ENCODE data around the gene ACADVL.

ACADVL gene

DNA sequence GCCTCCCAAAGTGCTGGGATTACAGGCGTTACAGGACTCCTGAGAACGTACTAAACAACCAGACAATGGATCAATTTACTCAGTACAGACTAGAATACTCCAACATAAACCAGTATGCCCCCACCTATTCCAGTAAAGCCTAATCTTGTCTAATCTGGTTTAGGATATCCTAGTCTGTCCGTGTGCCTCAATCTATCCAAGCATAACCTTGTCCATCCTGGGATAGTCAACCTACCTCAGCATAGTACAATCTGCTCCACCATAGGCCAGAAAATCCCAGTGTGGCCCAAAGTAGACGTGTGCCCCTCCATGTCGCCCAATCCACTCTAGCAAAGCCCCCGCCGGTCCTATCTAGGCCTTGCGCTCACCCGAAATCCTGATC is 14.0 kb downstream of the ACADVL start:
- DNase-seq (ENCODE audit: extremely low read depth, low read depth), result no peak
- TF ChIP-seq, protein P1, sequence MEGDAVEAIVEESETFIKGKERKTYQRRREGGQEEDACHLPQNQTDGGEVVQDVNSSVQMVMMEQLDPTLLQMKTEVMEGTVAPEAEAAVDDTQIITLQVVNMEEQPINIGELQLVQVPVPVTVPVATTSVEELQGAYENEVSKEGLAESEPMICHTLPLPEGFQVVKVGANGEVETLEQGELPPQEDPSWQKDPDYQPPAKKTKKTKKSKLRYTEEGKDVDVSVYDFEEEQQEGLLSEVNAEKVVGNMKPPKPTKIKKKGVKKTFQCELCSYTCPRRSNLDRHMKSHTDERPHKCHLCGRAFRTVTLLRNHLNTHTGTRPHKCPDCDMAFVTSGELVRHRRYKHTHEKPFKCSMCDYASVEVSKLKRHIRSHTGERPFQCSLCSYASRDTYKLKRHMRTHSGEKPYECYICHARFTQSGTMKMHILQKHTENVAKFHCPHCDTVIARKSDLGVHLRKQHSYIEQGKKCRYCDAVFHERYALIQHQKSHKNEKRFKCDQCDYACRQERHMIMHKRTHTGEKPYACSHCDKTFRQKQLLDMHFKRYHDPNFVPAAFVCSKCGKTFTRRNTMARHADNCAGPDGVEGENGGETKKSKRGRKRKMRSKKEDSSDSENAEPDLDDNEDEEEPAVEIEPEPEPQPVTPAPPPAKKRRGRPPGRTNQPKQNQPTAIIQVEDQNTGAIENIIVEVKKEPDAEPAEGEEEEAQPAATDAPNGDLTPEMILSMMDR (IDR thresholded peaks at IDR 0.05; ENCODE audit: low read depth, low read length), result no peak

DNA sequence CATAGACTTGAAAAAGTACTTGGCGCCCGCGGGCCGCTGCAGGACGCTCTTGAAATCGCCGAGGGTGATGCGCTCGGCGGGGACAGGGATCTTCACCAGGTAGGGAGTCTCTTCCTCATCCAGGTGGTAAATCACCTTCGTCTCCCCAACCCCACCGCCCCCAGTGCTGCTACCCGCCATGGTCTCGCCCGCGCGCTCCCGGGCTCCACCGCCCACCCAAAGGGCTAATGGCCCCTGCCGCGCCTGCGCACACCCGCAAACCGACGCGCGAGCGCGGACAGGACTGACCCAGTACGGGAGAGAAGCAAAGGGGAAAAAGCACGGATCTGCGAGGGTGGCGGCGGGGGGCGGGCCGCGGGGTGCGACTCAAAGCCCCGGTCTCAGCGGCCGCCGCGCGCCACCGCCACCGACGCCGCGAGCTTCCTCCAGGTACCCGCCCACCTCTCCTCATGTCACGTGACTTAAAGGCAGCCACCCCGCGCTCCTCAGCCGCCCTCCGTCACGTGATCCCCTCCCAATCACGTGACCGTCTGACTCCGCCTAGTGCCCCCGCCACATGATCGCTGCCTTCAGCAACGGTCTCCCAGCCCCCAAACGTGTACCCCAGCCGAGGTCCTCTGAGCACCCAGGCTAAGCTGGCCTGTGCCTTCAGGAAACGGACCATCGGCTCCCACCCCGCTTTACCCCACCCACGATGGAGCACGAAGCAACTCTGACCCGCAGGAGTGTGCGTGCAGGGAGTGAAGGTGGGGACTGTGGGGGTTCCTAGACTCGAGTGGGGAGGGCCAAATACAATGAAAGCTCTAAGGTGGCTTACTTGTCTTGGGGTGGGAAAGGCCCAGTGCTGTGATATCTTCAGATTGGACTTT is 14.6 kb downstream of the ACADVL start, which contains the start of gene DVL2:
Gene DVL2, minus strand, starts transcription at position 435 of the 869 bp plus-strand sequence. Its CDS starts 255 bp downstream, at position 180.
- DNase-seq (ENCODE audit: extremely low read depth, low read depth), result peak; percentile 86
- TF ChIP-seq, protein P1 (IDR thresholded peaks at IDR 0.05; ENCODE audit: low read depth, low read length), result no peak

DNA sequence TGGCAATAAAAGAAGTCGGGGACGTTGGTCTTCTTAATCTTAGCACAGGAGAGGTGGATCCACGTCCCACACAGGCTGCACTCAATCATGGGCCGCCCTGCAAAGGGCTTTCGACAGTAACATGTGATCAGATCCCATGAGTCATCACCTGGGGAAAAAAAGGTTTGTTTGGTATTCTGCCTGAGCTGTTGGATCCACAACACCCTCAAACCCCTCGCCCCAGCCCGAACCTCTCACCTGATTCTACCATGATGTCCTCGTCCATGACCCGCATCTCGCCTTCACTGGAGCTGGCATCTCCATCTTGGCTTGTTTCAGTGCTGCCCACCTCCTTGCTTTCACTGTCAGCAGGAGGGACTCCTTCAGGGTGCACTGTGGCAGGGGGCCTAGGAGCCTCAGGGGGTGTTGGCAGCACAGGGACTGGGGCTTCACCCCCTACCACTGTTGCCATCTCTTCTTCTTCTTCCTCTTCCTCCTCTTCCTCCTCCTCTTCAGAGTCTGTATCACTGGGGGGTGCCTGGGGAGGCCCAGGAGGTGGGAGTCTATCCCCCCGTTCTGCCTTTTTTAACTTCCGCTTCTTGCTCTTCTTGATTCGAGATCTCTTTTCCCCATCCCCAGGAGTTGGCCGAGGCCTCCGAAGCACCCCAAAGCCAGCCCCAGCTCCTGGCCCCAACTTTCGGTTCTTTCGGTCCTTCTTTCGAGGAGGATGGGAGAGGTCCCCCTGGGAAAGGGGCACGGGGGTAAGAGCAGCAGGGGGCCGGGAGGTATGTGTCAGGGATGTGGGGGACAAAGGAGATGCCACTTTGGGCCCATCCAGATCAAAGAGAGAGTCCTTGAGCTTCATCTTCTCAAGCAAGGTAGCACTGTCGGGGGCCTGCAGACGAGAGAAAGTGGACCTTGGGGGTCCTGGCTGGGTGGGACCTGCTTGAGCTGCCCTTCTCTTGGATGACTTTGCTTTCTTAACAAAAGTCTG is 16.2 kb downstream of the ACADVL start:
- DNase-seq (ENCODE audit: extremely low read depth, low read depth), result no peak
- TF ChIP-seq, protein P1 (IDR thresholded peaks at IDR 0.05; ENCODE audit: low read depth, low read length), result no peak

DNA sequence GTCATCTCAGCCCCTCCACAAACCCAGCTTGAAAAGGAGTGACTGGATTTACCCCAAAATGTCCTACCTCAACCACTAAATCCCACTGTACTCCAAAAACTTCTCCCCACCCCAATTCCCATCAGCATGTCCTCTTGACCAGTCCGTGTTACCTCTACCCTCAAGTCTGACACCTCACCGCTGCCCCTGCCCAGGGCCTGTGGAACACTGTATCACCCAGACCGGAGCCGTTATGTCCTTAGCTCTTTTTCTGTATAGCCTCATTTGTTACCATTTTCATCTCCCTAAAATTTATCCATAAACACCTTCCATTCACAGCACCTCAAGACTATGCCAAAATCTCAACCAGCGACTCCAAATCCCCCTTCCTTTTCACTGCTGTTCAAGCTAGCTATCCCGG is 17.1 kb downstream of the ACADVL start:
- DNase-seq (ENCODE audit: extremely low read depth, low read depth), result no peak
- TF ChIP-seq, protein P1 (IDR thresholded peaks at IDR 0.05; ENCODE audit: low read depth, low read length), result no peak

DNA sequence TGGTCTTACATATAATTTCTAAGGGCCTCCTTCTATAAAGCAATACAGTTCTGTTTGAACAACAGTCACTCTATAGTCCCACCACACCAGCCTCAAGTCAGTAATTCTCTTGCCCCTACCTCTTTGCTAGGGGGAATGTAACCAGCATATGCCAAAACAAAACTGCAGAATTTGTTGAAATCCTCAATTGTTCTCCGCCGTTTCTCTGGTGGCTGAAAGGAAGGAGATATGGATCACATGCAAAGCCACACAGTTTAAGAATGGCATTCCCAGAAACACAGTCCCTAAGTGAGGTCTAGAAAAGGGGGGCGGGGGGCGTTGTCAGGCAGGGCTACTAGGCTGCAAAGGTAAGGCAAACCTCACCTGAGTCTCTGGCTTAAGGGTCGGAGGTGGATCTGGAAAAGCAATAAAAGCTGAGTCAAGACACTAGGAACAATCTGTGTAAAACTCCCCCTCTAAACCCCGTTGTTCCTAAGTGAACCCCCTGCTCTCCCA is 17.6 kb downstream of the ACADVL start:
- TF ChIP-seq, protein P1 (IDR thresholded peaks at IDR 0.05; ENCODE audit: low read depth, low read length), result no peak
- no peak for DNase-seq (ENCODE audit: extremely low read depth, low read depth)

DNA sequence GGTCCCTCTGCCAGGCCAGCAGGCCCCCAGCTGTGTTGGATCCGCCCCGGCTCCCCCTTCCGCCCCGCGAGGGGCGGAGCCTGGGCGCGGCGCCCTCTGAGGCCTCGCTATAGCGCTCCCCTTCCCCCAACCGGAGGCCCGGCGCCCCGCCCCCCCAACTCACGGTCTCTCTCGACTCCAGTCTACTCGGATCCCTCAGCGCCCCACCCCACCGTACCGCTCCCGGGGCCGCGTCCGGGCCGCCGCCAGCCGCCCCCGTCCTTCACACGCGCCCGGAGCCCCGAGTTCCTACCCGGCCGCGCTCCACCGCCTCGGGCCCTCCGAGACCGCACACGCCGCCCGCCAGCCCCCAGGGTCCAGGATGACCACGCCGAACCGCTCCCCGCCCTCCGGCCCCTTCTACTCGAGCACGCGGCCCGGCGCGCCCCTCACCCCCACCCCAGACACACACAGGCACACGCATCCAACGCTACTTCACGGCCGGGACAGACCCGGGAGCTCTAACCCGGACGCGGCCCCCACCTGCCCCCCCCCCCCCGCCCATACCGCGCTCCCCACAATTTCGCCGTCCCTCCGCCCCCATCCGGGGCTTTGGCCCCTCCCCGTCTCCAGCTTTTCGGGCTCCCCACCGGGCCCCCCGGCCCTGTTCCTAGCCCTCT is 18.2 kb downstream of the ACADVL start:
- DNase-seq (ENCODE audit: extremely low read depth, low read depth), result no peak
- TF ChIP-seq, protein P1 (IDR thresholded peaks at IDR 0.05; ENCODE audit: low read depth, low read length), result no peak

Data from AG09319 (cell line).